GM19328 (cell line): Measurements from ENCODE around the gene CDH11.

Source experiments
- ATAC-seq: cut with Tn5 transposase; IDR thresholded peaks from one replicate; pipeline ENCODE4 v1.9.1; 2021; ENCODE audit warnings: mild to moderate bottlenecking, moderate library complexity; ENCODE audit not compliant: unreplicated experiment

CDH11 gene

DNA sequence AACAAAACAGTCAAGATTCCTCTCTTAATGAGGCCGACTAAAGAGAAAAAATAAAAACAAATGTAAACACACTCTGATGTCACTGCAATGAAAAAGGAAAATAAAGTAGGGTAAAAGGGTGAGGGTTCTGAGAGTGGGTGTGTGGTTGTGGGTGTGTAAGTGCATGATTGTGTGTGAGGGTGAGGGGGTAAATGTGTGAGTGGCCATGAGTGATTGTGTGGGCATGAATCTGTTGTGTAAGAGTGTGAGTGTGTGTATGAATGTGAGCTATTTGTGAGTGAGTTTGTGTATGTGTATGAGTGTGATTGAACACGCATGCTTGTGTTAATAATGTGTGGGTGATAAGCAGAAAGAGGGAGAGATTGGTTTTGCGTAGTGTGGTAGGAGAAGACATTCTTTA is 132.8 kb downstream of the CDH11 start:
- no peak for ATAC-seq

DNA sequence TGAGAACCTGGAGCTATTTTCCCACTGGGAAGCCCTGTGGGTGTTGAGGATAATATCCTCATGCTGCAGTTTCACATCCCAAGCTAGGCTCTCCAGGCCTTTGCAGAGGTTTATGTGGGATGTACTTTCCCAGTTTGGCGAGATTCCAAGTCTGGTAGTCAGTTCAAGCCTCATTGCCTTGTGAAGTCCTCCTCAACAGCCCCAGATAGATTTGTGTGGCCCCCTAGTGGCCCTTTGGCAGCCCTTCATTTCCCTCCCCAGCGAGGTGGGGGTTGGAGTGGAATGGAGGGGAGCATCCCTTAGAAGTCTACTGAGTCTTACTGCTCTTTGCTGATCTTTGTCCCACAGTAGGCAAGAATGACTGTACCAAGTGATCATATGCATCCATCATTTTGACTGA is 137.9 kb downstream of the CDH11 start:
- no peak for ATAC-seq

DNA sequence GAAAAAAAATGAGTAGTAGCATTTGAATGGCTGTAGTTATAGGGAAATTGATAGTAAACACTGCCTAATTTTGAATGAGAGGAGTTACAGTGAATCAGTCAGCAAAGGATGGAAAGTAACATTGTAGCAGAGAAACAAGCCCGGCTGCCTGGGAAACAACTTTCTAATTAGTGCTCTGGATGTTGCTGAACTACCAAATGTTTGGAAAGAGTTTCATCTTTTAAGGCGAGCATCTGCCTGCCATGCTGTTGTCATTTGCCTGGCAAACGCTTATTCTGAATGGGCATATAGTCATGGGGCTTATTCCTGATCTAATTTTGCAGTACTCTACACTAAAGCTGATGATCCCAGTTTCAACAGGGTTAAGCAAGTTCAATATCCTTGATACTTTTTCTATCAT is 138.6 kb downstream of the CDH11 start:
- no peak for ATAC-seq

DNA sequence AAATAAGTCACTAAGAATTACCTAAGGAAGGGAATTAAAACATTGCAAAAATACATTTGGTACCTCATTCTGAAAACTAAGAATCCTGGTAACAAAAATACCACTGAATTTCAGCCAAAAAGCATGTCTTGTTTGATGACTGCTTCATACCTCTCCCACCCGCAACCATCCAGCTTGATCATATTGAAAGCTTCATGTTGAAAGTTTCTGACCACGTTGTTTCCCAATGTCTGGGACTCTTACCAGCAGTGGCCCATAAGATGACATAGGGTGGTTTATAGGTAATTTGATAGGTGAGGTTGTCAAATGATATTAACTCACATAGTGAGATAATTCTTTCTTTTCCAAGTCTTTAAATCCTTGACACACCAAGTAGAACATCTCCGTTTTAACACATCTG is 139.3 kb downstream of the CDH11 start:
- ATAC-seq: no peak

DNA sequence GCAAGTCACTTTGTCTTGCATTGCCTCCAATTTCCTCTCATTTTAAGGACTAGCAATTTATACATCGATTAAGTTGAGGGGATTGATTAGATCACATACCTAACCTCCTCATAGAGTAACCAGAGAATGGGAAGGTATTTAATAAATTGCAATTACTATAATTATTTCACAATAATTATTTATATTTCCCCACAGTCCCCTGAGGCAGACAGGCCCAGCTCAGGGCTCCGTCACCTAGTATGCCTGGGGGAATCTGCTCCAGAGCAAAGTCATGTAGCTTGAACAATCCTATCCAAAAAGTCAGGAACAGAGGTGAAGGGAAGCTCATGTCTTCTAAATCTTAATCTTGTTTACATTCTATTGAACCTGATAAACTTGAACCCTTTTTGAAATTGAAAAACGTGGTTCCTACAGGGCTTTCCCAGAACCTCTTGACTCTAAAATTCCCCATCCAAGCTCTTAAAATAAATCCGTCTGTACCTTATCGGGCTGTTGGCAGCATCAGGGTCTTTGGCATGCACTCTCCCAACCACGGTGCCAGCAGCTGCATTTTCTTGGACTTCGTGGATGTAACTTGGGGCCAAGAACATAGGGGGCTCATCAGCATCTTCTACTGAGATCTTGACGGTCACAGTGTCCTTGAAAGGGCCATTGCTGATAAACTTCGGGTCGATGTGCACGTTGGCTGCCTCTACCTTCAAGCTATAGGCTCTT is 140.1 kb downstream of the CDH11 start:
- no peak for ATAC-seq

DNA sequence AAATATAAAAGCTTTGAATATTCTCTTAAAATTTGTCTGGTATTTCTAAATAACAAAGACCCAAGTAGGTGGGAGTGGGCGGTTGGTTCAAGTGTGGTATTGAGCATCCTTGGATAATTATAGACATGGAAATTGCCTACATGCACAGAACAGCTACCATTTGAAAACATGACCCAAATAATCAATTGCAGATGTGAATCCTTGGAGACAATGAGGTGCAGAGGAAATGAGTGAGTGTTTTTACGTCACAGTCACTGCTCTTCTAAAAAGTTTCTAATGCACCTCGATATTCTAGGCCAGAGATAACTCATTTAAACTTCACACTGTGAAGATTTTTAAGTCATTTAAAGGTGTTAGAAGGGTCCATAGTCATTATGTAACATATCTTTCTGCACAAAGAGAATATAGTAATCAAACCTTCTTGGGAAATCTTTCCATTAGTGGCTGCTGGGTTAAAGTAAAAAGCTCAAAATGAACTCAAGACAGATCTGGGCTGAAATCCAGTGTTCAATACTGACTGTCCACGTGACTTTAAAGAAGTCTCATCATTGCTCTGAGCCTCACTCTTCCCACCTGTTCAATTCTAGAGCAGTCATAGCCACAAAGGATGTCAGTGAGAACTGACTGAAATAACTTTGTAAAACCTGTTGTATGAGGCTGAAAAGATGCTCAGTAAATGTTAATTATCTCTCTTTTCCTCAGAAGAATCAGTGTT is 144.5 kb downstream of the CDH11 start:
- no peak for ATAC-seq

DNA sequence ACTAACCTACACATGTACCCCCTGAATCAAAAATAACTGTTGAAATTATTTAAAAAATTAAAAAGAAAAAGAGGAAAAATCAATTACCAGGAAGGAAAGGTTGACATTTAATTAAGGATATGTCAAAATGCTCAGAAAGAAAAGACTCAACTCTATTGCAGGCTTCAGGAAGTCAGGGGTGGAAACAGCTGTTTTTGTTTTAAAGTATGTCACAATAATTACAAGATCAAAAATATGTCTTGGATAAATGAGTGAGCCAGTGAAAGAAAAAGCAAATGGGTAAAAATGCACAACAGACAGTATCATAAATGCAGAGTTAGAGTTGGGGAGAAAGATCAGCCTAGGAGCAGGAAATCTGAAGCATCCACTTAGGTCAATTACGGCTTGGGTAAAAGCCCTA is 146.0 kb downstream of the CDH11 start:
- ATAC-seq: no peak

DNA sequence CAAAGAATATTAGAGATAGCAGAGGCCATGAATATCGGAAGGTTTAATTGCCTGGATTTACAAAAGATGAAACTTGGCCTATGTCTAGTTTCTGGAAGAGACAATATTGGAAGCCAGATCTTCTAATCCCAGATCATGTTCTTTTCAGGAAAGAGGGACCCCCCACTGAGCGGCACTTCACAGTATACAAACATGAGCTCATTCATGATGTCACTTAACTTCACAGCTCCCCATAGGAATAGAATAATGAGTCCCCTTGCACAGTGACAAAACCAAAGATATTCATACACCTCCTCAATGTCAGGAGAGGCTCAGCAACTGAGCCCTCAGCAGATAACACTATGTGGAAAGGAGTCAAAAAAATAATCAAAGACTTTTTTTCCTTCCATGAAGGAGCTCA is 147.5 kb downstream of the CDH11 start:
- no peak for ATAC-seq

DNA sequence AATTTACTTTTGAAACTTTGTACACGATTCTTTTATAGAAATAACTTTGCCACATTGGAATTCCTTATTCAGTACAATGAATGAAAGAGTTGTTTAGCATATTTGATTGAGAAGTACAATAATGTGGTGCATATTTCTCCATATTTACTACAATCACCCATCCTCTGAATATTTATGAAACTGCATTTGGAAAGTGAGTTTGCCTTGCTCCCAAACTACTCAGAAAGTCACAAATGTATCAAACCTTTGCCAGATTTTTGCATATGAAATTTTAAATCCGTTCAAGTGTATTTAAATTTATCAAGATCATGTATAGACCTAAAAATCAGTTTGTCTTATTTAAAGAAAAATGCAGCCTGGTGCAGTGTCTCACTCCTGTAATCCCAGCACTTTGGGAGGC is 148.7 kb downstream of the CDH11 start:
- ATAC-seq: no peak

DNA sequence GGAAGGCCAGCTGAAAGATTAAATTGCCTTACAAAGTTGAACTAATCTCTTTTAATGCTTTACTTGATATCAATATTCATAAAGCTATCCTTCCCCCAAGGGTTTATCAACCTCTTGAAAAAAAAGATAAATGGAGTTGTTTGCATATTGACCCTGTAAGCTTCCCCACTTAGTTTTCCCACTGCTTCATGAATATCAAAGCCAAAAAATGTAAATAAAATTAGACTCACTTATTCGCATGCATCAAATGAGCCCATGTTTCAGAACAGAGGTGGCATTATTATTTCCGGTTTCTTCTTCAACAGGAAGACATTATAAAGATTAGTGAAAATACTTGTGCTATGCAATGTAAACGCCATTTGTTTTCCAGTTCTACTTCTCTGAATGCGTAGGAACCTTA is 150.7 kb downstream of the CDH11 start:
- no peak for ATAC-seq

DNA sequence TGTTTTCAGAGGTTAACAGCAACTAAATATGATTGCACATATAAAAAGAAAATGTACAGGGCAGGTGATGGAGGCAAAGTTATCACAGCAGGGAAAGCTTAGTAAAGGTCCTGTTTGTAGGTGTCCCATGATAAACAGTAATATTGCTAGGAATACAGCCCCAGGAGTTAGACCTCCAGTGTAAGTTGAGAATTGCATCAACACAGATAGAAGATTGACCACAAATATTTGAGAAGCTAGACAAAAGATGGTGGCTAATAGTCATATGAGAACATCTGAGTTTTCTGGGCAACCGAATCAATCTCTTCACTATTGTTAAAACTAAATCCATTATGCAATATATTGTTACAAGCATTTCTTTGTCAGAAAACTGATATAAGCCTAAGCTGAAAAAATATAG is 152.6 kb downstream of the CDH11 start:
- no peak for ATAC-seq

DNA sequence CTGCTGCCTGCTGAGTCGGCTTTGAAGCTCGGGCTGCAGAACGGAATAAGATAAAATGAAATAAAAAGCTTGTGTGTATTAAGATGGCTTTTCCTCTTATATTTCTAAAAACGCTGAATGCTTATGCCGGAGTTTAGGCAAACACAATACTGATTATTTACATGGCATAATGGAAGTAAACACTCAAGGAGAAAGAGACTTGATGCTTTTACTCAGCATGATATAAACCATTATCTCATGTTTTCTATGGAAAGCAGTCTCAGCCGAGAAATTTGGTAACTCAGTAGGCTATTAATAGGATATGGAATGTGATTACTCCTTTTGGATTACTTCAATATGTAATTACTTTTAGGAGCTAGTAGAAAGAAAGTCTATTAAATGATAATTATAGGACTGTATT is 153.3 kb downstream of the CDH11 start:
- ATAC-seq: no peak

DNA sequence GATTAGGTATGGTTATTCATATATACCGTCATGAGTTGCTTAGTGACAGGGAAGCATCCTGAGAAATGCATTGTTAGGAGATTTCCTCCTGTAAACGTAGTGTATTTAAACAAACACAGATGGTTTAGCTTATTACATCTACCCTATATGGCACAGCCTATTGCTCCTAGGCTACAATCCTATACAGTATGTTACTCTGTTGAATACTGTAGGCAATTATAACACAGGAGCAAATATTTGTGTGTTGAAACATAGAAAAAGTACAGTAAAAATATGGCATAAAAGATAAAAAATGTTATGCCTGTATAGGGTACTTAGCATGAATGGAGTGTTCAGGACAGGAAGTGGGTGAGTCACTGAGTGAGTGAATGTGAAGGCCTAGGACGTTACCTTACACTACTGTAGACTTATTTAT is 157.7 kb downstream of the CDH11 start:
- ATAC-seq: no peak

DNA sequence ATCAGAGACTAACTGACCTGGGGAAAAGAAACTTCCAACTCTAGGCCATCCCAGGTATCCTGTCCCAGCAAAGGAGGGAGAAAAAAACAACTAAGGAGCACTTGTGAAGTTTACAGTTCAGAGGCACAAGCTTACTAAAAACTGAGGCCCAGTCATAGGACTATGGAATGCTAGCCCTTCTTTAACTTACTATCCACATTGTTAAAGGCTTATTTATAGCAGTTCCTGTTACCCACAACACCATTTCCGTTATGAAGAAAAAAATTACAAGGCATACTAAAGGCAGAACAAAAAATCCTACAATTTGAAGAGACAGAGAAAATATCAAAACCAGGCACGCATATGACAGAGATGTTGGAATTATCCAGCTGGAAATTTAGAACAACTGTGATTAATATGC is 159.1 kb downstream of the CDH11 start:
- no peak for ATAC-seq

DNA sequence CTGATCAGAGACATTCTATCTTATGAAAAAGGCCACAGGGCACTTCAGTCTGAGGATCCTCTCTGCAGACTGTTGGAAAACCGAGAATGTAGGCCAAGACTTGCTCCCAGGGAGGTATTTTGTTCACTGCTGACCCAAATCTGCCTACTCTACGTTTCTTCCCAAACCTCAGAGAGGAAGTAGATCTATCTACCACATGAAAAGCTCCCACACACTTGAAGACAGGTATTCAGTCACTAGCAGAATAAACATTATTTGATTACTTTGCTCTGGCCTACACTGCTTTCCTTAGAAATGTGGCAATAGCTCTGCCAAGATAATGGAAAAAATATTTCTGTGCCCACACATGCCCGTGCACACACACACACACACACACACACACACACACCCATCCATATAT is 164.6 kb downstream of the CDH11 start:
- ATAC-seq: no peak

DNA sequence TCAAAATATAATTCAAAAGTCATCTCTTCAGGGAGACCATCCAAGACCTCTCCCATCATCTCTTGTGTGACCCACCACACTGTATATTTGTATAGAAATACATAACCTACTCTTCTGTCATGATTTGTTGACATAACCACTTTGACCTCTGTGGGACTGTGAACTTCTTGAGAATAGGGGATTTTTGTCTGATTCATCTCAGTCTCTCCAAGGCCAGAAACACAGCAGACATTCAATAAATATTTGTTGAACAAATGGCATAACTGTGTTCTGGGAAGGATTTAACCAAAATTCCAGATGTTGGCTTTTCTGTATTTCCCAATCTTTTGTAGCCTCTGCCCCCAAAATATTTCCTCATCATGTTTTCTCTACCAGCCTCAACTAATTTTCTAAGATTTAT is 169.7 kb downstream of the CDH11 start:
- no peak for ATAC-seq

DNA sequence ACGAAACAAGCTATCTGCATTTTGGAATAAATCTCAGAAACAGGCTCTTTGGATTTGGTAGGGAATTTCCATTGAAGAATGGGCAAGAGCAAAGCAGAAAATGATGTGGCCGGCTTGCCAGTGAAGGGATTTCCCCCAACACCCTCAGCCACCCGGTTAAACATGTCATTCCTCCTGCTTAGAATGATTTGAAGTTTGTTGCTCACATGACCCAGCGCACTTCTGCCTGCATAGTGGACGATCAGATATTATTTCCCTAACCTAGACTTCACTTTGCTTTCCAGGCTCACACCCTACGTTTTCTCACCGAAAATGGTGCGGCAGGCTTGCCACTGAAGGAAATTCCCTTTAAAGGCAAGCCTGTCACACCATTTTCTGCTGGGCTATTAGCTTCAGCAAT is 170.7 kb downstream of the CDH11 start:
- no peak for ATAC-seq

DNA sequence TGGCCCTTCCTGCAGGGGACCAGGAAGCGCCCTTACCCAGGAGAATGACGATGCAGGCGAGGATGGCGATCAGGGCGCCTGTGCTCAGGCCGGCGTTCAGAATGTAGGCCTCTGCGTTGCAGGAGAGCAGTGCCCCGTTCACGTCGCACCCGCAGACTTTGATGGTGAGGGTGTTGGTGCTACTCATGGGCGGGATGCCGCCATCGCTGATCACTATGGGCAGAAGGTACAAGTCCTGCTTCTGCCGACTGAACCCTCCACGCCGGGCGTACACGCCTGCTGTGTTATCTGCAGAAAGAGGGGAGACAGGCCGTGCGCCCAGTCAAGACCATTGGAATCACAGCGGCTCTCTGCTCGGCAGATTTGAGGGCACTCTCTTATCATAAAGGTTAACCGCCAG is 171.1 kb downstream of the CDH11 start:
- ATAC-seq: no peak

DNA sequence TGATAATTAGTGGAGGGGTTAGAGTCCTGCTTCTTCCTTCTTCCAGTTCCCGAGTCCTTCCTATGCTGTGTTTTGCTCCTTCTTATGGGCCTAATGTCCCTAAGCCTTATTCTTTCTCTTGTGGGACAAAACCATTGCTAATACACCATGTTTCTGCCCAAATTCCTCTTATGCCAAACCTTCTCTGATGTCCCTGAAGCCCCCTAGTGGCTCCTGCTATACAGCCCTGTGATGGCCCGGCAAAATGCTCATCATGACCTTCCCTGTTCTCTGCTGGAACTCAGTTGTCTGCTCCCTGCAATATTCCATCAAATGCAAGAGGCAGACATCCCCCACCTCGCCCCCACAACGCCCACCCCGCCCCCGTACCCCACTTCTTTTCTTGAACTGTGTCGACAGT is 171.6 kb downstream of the CDH11 start:
- no peak for ATAC-seq

DNA sequence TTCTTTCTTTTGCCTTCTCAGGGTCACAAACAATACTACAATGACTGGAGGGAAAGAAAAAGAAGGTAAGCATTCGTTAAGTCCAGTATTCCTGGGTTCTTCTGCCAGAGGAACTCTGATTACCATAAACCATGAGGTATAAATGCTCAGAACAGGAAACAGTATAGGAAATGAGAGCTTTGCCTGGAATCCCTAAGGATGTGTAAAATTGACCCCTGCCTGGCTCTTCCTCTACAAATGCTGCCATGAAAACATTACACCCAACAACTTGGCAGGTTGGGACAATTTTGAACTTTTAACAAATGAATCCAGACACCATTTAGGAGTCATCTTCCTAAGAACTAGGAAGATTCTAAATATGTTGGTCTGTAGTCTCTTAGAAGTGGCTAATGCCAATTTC is 173.8 kb downstream of the CDH11 start:
- no peak for ATAC-seq

DNA sequence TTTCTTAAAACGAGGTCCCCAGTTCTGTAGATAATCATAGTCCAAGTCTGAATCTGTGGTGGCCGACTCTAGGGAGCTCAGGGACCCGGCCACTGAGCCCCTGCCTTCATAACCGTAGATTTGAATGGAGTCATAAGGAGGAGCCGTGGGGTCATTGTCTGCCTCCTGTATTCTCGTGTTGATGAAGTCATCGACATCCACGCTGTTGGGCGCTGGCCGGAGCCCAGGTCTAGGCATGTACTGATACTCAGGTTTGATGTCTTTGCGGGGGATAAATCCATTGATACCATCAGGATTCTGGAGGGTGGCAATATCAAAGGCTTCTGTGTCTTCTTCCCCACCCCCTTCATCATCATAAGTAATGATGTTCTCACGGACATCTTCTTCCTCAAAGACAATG is 174.2 kb downstream of the CDH11 start:
- ATAC-seq: no peak

DNA sequence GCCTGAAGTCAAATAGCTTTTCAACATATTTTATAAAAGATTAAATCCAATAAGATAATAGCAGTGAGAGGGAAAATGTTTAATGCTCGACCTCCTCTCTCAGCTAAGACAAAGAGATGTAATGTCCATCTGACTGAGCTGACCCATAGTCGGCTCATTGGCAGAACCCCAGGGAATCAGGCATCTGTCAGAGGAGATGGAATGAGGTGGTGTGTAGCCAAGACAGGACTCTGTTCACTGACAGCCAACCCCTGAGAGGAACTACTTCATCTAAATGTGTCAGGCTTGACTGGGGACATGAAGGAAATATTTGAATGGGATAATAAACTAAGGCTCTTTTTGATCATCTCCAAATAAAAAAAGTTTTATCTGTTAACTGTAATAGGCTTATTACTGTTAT is 188.0 kb downstream of the CDH11 start:
- ATAC-seq: no peak

DNA sequence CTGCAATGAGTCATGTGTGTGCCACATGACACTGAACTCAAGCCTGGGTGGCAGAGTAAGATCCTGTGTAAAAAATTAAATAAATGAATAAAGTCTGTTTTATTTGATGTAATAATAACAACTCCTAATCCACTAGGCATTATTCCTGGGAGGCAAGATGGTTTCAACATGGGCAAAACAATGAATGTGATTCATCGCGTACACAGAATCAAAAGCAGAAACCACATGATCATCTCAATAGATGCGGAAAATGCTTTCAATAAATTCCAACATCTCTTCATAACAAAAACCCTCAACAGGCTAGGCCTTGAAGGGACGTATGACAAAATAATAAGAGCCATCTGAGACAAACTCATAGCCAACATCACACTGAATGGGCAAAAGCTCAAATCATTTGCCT is 195.4 kb downstream of the CDH11 start:
- no peak for ATAC-seq
